GM12873 (cell line): Measurements from ENCODE around the gene CCDC6.

Experiments
- TF ChIP-seq, protein P1 (sequence below): IDR thresholded peaks from 2 replicates; pipeline ENCODE4 v1.5.1; 2012; ENCODE audit warnings: low read depth, mild to moderate bottlenecking, moderate library complexity, low read length, control low read depth; ENCODE audit not compliant: insufficient read depth; ENCODE audit errors: missing control alignments

CCDC6 gene

GRCh38 chr10:59781511-59781910 is 124.8 kb downstream of the CCDC6 start:
- TF ChIP-seq, protein P1, sequence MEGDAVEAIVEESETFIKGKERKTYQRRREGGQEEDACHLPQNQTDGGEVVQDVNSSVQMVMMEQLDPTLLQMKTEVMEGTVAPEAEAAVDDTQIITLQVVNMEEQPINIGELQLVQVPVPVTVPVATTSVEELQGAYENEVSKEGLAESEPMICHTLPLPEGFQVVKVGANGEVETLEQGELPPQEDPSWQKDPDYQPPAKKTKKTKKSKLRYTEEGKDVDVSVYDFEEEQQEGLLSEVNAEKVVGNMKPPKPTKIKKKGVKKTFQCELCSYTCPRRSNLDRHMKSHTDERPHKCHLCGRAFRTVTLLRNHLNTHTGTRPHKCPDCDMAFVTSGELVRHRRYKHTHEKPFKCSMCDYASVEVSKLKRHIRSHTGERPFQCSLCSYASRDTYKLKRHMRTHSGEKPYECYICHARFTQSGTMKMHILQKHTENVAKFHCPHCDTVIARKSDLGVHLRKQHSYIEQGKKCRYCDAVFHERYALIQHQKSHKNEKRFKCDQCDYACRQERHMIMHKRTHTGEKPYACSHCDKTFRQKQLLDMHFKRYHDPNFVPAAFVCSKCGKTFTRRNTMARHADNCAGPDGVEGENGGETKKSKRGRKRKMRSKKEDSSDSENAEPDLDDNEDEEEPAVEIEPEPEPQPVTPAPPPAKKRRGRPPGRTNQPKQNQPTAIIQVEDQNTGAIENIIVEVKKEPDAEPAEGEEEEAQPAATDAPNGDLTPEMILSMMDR = no peak

GRCh38 chr10:59779756-59780533 is 126.4 kb downstream of the CCDC6 start:
- TF ChIP-seq, protein P1 = no peak

DNA sequence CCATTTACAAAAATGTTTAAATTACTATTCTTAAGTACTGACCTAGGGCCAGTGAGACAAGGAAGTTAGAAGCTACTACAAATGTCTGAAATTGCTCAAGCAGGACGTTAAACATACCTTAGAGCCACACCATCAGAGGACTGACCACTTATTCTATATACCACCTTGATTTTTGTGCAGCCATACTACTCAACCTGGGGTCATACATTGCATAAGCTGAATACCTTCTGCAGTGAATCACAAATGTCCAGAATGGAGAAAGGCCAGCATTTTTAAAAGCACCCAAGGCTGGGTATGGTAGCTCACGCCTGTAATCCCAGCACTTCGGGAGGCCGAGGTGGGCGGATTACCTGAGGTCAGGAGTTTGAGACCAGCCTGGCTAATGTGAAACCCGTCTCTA is 131.9 kb downstream of the CCDC6 start:
- TF ChIP-seq, protein P1 = no peak

- TF ChIP-seq, protein P1 = no peak
Measured at GRCh38 chr10:59773088-59773487, 133.3 kb downstream of the CCDC6 start.

GRCh38 chr10:59771162-59771807 is 135.1 kb downstream of the CCDC6 start:
- TF ChIP-seq, protein P1 = no peak

DNA sequence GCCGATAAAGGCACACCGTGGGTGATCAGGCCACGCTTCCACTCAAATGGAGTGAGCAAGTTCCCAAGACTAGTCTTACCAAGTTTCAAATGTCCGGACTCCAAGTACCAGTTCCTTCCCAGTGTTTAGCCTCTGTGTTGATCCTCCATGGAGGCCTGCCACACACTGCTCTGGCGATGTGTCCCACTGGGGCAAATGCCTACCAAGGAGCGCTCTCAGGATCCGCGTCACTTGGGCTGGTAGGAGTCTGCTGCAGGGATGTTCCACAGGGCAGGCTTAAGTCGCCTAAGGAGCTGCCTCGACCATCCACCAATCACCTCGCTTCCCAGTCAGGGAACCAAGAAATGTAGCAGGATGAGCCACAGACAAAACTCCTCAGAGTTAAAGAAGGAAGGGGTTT is 135.7 kb downstream of the CCDC6 start:
- TF ChIP-seq, protein P1 = no peak

DNA sequence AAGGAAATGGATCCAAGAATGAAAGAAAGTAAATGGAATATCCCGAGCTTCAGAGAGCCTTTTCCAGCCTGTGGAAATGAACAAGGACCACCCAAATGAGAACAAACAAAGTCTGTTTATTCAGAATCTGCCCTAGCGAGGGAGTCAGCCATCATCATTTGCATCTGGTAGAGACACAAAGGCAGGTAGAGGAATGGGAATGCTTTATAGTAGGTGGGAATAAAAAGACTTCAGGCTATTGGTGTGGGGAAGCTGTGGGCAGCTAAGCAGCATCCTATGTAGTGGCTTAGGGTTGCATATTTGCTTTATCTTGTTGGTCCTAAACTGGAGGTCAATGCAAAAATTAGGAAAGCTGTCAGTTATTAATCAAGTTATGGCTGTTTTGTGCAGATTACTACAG is 143.9 kb downstream of the CCDC6 start:
- TF ChIP-seq, protein P1 = no peak
